Measurements from ENCODE around the gene CARMIL1.

DNA sequence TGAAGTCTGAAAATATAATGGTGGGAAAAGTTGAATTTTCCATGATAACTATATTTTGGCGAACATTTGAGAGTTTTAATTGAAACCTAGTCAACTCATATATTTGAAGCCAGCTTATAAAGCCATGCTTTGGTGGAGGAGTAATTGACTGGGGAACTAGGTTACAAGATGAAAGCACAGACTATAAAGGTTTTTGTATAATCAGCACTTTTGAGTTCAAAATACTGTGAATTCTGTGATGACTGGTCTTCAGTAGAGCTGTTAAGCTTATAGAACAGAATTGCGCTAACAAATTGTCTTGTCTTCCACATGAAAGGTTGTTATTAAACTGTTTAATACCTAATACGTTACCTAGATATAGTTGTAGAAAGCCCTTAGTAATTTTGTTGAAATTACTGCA is 213.8 kb downstream of the CARMIL1 start:
- TF ChIP-seq CTCF (conservative IDR thresholded peaks at IDR 0.05; ENCODE audit: low read length) = no peak
- TF ChIP-seq EZH2phosphoT487 (IDR thresholded peaks at IDR 0.05; ENCODE audit: borderline replicate concordance) = no peak
